SU-DHL-6 (cell line): ENCODE measurements around the gene DENND1B.
A peak's percentile ranks its signal among the peaks of the same experiment; 100 is the strongest.

Experiments
- EZH2phosphoT487 ChIP-seq: fragments of 200-600 bp; sonication (generic), shearing (Covaris generic); conservative IDR thresholded peaks from 2 replicates; pipeline ENCODE4 v1.6.1; 2018; ENCODE audit warnings: mild to moderate bottlenecking, antibody characterized with exemption, low read length, moderate library complexity, mixed read lengths
- TF ChIP-seq, protein P1 (sequence below): fragments of 200-600 bp; sonication (generic); IDR thresholded peaks from one replicate; pipeline ENCODE4 v1.5.1; 2017; ENCODE audit warnings: antibody characterized with exemption, mild to moderate bottlenecking, low read length, moderate library complexity; ENCODE audit not compliant: insufficient read depth, poor library complexity, severe bottlenecking

DNA sequence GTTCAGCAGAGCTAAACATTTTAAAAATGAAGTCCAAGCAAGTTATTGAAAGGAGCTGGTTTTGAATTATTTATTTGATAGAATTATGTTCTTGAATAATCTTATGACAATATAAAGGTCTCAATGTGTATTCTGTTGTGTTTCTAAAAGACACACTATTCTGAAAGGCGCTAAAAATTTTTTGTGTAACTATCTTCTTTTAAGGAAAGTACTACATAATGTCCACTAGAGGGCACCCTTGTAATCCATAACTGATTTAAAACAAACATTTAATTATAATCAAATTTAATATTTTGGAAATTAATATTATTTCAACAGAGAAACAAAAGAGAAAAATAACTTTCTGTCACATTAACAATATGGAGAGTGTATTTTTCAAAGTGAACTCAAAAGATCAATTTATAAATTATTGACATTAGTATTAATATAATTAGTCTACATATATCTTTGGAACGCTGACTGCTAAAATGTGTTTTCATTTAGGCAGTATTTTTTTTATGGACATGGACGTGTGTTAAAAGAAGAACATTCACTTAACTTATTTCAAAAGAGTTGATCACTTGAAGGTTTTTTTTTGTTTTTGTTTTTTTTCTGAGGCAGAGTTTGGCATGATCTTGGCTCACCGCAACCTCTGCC lies 248.4 kb downstream of the DENND1B start:
- TF ChIP-seq, protein P1, sequence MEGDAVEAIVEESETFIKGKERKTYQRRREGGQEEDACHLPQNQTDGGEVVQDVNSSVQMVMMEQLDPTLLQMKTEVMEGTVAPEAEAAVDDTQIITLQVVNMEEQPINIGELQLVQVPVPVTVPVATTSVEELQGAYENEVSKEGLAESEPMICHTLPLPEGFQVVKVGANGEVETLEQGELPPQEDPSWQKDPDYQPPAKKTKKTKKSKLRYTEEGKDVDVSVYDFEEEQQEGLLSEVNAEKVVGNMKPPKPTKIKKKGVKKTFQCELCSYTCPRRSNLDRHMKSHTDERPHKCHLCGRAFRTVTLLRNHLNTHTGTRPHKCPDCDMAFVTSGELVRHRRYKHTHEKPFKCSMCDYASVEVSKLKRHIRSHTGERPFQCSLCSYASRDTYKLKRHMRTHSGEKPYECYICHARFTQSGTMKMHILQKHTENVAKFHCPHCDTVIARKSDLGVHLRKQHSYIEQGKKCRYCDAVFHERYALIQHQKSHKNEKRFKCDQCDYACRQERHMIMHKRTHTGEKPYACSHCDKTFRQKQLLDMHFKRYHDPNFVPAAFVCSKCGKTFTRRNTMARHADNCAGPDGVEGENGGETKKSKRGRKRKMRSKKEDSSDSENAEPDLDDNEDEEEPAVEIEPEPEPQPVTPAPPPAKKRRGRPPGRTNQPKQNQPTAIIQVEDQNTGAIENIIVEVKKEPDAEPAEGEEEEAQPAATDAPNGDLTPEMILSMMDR, result peak; percentile 47
- TF ChIP-seq EZH2phosphoT487, result no peak
